Stimulated activated CD8-positive, alpha-beta memory T cell treated with anti-CD3 and anti-CD28 coated beads, Interleukin-15, amount 100 ng/mL, for 48 hours (primary cell): ENCODE results near the gene ZBTB8B.
A peak's percentile ranks its signal among the peaks of the same experiment; 100 is the strongest.
"Not testable (repeated sequence)": the region's sequence is repeated elsewhere in the genome, so short reads cannot be mapped to it uniquely, and the experiment has no call there.

Experiments
- DNase-seq, 2 donors: peaks; one replicate each; pipeline ENCODE4 v3.0.0-alpha.2; 2020; ENCODE audit warnings: low read depth in 2 of 2

The ZBTB8B gene

GRCh38 chr1:32470431-32470830, 5.6 kb downstream of the ZBTB8B start:
- DNase-seq, result no peak

GRCh38 chr1:32470991-32471694, 6.3 kb downstream of the ZBTB8B start:
- no peak for DNase-seq

- DNase-seq, result no peak
These were observed 7.0 kb downstream of the ZBTB8B start for GRCh38 chr1:32471695-32472362.

DNA sequence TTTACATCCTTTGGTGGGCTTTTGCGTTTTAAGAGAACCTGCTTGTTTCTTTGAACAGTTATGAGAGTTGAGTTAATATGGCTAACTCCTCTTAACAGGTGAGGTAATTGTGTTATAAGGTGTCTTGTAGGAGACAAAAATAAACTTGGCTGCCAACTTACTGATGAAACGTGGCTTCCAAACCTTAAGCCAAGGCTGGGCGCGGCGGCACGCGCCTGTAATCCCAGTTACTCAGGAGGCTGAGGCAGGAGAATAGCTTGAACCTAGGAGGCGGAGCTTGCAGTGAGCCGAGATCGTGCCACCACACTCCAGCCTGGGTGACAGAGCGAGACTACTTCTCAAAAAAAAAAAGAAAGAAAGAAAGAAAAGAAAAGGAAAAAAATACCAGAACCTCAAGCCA, 8.1 kb downstream of the ZBTB8B start:
- DNase-seq, result not testable (repeated sequence)

- no peak for DNase-seq
These were observed 10.1 kb downstream of the ZBTB8B start for GRCh38 chr1:32474954-32475353.

DNA sequence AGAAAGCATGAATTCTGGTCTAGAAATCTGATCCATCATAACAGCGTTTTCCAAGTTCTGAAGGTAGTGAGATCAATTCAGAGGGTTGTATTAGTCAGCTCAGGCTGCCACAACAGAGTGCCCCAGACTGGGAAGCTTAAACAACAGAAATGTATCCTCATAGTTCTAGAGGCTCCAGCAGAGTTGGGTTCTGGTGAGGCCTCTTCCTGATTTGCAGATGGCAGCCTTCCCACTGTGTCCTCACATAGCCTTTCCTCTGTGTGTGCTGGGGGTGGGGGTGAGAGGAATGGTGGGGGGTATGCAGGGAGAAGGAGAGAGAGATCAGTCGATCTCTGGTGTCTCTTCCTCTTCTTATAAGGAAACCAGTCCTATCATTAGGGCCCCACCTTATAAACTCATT, 15.1 kb downstream of the ZBTB8B start:
- no peak for DNase-seq

GRCh38 chr1:32480761-32481160, 15.9 kb downstream of the ZBTB8B start:
- DNase-seq, result no peak

- not testable (repeated sequence) for DNase-seq
These were observed 16.9 kb downstream of the ZBTB8B start for GRCh38 chr1:32481788-32482187.

DNA sequence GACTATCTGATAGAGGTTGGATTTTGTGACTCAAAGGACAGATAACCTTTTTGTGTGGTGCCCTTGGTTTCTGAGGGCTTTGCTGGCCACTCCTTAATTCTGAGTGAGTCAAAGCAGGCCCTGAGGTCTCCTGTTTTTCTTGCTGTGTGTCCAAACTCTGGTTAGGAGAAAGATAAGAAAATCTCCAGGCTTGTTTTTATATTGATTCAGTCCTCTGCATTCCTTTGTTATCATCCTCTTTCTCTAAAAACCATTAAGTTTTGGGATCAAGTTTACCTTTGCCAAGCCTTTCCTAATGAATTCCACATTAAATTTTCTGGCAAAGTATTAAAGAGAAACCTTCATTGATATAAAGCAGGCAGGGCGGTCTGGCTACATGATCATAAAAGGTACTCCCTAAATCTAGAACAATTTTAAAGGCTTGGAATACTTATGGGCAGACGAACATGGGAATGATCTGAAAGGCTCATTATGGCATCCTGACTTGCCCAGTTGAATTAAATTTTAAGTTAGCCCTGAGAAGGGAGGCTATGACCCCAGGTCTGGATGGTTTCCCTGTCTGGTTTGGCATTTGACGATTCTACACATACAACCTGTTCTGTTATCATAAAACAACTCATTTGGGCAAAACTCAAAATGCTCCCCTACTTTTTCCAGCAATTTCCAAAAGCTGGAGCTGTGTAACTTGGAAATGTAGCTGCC, 20.8 kb downstream of the ZBTB8B start:
- no peak for DNase-seq

- no peak for DNase-seq
These were observed 21.7 kb downstream of the ZBTB8B start for GRCh38 chr1:32486463-32487113.

DNA sequence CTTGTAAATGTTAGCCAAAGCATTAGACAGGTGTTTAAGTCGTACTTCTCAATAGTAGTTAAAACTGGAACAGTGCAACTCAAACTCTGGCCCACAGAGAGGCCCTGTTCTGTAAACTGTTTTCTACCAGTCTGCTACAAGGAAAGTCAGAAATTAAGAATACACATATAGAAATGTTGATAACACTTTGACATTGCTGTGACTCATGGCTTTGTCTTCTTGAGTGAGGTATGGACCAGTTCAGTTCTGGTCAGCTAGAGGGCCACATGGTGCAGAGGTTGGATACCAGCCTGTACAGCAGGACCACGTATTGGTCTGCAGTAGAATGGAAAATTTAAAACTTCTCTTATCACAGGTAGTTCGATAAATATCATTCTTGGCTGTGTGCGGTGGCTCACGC, 22.3 kb downstream of the ZBTB8B start:
- DNase-seq, result no peak

GRCh38 chr1:32489774-32490454, 25.0 kb downstream of the ZBTB8B start:
- DNase-seq, result no peak

DNA sequence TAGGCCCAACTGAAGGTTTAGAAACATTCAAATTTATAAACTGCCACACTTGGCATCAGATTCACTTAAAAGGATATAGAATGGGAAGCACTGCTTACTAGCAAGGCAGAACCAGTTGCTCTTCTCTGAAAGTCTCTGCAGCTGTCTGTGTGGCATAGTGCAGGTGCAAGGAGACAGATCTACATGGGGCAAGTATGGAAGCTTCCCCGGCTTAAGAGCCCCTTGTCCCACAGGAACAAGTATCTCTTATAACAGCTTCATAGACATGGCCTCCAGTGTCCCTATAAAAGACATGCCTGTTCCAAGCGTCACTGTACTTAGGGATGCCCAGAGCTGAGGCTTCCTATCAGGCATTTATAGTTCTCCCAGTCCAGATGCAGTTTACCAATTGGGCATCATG, 26.5 kb downstream of the ZBTB8B start:
- DNase-seq, result no peak

DNA sequence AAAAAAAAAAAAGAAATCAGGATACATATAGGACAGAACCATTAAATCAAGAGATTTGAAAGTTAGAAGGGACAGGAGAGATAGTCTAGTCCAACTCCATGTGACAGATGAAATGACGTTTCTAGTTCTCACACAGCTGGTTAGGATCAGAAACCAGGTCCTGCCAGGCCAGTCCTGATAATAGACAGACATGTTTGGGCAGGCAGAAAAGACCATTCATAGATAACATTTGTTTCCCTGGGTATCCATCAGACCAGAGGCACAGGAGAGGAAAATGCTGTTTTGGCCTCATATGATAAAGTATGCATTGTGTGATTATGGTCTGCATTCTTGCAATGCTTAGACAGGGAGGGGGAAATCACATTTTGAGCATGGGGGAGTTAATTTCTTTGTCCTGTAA, 29.3 kb downstream of the ZBTB8B start:
- DNase-seq, result no peak

DNA sequence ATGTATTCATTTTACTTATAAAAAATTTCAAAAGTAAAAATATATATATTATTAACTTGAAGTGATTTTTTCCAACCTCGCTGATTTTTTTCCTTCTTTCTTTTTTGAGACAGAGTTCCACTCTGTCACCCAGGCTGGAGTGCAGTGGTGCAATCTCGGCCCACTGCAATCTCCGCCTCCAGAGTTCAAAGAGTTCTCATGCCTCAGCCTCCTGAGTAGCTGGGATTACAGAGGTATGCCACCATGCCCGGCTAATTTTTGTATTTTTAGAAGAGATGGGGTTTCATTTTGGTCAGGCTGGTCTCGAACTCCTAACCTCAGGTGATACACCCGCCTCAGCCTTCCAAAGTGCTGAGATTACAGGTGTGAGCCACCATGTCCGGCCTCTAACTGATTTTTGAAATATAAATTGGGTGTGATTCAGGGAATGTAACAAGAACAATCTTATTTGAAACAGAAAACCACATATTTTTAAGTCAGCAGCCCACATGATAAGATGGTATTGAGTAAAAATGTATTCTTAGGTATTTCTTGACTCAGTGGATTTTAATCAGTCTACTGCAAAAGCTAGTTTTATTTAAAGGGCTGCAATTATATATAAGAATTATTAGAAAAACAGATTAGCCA, 30.0 kb downstream of the ZBTB8B start:
- no peak for DNase-seq

GRCh38 chr1:32496127-32496526, 31.3 kb downstream of the ZBTB8B start:
- no peak for DNase-seq

DNA sequence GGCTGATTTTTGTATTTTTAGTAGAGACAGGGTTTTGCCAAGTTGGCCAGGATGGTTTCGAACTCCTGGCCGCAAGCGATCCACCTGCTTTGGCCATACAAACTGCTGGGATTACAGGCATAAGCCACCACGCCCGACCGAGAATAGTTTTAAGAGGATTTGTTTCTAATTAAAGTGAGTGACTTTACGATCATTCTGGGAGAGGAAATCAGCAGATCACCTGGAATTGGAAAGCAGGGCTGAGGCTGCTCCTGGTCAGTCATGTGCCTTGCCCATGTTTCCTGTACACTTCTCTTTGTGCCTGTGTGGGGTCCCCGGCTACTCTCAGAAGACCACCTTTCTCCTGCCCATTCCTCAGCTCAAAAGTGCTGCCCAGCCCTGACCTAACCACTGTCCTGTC, 33.9 kb downstream of the ZBTB8B start:
- DNase-seq, result no peak

DNA sequence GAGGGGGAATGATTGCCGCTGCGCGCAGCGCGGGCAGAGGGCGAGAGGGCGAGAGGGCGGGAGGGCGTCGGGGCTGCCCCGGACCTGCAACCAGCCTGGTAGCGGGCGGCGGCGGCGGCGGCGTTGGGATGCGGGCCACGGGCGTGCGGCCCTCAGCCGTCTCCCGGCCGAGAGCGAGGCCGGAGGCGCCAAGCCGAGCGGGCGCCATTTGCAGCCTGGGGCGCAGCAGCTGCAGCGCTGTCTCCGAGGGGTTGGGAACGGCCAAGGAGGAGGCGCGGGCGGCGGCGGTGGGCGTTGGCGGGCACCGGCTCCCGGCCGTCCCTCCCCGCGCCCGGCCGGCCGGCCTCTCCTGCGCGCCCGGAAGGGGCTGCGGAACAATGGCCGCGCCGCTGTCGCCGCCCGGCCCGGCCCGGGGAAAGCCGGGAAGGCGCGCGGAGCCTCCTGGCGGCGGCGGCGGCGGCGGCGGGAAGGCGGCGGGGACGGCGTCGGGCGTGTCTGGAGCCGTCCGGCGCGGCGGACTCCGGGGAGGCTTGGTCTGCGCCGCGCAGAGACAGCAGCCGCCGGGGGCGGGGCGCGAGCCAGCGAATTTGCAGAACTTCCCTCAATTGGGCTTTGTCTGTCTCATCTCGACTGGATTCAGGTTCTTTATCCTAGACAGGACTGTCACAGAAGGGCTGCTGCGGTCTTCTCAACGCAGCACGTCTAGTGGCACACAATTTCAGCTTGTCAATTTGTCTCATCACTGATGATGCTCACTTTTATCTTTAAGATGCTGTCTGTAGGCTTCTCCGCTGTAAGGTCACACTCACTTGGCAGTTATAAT, 35.7 kb downstream of the ZBTB8B start:
- DNase-seq, result peak; percentile 3 to 21

DNA sequence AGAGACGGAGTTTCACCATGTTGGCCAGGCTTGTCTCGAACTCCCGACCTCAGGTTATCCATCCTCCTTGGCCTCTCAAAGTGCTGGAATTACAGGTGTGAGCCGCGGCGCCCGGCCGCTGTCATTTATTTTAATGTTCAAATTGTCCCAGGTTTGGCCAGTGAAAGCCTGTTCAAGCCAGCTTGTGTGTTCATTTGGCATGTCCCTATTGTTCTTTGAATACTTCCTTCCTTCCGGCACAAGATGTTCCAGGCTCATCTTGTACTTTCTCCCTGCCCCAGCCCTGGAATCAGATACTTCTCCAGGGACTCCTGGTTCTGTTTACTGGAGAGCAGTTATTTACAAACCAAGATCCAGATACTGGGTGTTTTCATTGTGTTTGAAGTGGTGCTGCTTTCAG, 37.0 kb downstream of the ZBTB8B start:
- DNase-seq, result no peak

GRCh38 chr1:32503153-32503552, 38.3 kb downstream of the ZBTB8B start:
- no peak for DNase-seq

DNA sequence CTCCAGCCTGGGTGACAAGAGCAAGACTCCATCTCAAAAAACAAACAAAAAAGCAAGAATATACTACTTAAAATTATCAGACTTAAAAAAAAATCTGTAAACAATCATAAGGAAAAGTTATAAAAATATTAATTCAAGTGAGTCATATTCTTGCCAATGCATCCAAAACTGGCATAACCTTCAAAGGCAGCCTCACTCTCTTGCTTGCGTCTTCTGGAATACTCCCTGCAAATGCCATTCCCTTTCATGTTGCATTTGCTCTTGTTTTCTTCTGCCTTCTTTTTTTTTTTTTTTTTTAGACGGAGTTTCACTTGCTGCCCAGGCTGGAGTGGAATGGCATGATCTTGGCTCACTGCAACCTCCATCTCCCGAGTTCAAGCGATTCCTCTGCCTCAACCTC, 42.1 kb downstream of the ZBTB8B start:
- DNase-seq, result no peak
